EL (cell line): ENCODE measurements around the gene RUFY2.
A peak's percentile ranks its signal among the peaks of the same experiment; 100 is the strongest.
"Not testable (repeated sequence)": the region's sequence is repeated elsewhere in the genome, so short reads cannot be mapped to it uniquely, and the experiment has no call there.

Source experiments
- DNase-seq: peaks from one replicate; pipeline ENCODE4 v3.0.0-alpha.2; 2016

Gene RUFY2

GRCh38 chr10:68324396-68324795 is 82.7 kb downstream of the RUFY2 start:
- DNase-seq, result not testable (repeated sequence)

- no peak for DNase-seq
Observed at GRCh38 chr10:68318331-68319059, 88.6 kb downstream of the RUFY2 start.

- DNase-seq, result no peak
Observed at GRCh38 chr10:68315582-68315981, 91.5 kb downstream of the RUFY2 start.

- not testable (repeated sequence) for DNase-seq
Observed at GRCh38 chr10:68314930-68315329, 92.1 kb downstream of the RUFY2 start.

- no peak for DNase-seq
Observed at GRCh38 chr10:68310531-68310930, 96.5 kb downstream of the RUFY2 start.

- no peak for DNase-seq
Observed at GRCh38 chr10:68305854-68306253, 101.2 kb downstream of the RUFY2 start.

GRCh38 chr10:68303849-68304412 is 103.1 kb downstream of the RUFY2 start:
- DNase-seq, result no peak

GRCh38 chr10:68302871-68303270 is 104.2 kb downstream of the RUFY2 start:
- DNase-seq, result no peak

- no peak for DNase-seq
Observed at GRCh38 chr10:68302503-68302823, 104.6 kb downstream of the RUFY2 start.

- DNase-seq, result peak; percentile 64
Observed at GRCh38 chr10:68301790-68302502, 105.1 kb downstream of the RUFY2 start.

- DNase-seq, result no peak
Observed at GRCh38 chr10:68301301-68301700, 105.8 kb downstream of the RUFY2 start.

GRCh38 chr10:68296843-68297663 is 110.0 kb downstream of the RUFY2 start:
- no peak for DNase-seq
